GM19455 (cell line): ENCODE results near the gene SGK1.
A peak's percentile ranks its signal among the peaks of the same experiment; 100 is the strongest.

ENCODE experiments used
- ATAC-seq: cut with Tn5 transposase; IDR thresholded peaks from one replicate; pipeline ENCODE4 v1.9.1; 2021; ENCODE audit not compliant: unreplicated experiment

The SGK1 gene

GRCh38 chr6:134173936-134174671 is 143.8 kb downstream of the SGK1 start:
- ATAC-seq, result peak; percentile 24

GRCh38 chr6:134173366-134173725 is 144.6 kb downstream of the SGK1 start:
- no peak for ATAC-seq

GRCh38 chr6:134172706-134173365 is 145.1 kb downstream of the SGK1 start:
- ATAC-seq, result no peak

- ATAC-seq, result no peak
Observed at GRCh38 chr6:134172020-134172705, 145.7 kb downstream of the SGK1 start.

GRCh38 chr6:134171517-134171916 is 146.4 kb downstream of the SGK1 start:
- ATAC-seq, result no peak

- ATAC-seq, result no peak
Observed at GRCh38 chr6:134170844-134171243, 147.1 kb downstream of the SGK1 start.

- no peak for ATAC-seq
Observed at GRCh38 chr6:134169871-134170486, 147.9 kb downstream of the SGK1 start.

GRCh38 chr6:134168590-134169208 is 149.2 kb downstream of the SGK1 start:
- no peak for ATAC-seq

GRCh38 chr6:134166511-134167261 is 151.2 kb downstream of the SGK1 start:
- no peak for ATAC-seq

- no peak for ATAC-seq
Observed at GRCh38 chr6:134165561-134166201, 152.2 kb downstream of the SGK1 start.

- no peak for ATAC-seq
Observed at GRCh38 chr6:134164300-134164699, 153.6 kb downstream of the SGK1 start.

- no peak for ATAC-seq
Observed at GRCh38 chr6:134162932-134163331, 155.0 kb downstream of the SGK1 start.

- no peak for ATAC-seq
Observed at GRCh38 chr6:134161041-134161440, 156.9 kb downstream of the SGK1 start.

- no peak for ATAC-seq
Observed at GRCh38 chr6:134152767-134153485, 165.0 kb downstream of the SGK1 start.

GRCh38 chr6:134148566-134148965 is 169.3 kb downstream of the SGK1 start:
- no peak for ATAC-seq

GRCh38 chr6:134147034-134147533 is 170.8 kb downstream of the SGK1 start:
- no peak for ATAC-seq

- no peak for ATAC-seq
Observed at GRCh38 chr6:134146268-134147033, 171.5 kb downstream of the SGK1 start.

GRCh38 chr6:134145786-134146185 is 172.1 kb downstream of the SGK1 start:
- no peak for ATAC-seq
